ENCODE results near the gene TXNRD1.

GRCh38 chr12:104351057-104351983 lies 135.7 kb downstream of the TXNRD1 start:
- TF ChIP-seq POLR2A (IDR thresholded peaks at IDR 0.05) (no peak), POLR2AphosphoS5 (IDR thresholded peaks at IDR 0.05) (no peak)
